PC-3 (cell line): Measurements from ENCODE around the gene EIF3I. TPM values are rescaled to one million over a fixed set of nuclear protein-coding genes. Genes with fewer than 3 reads are reported as not detected.

ENCODE experiments used
- ATAC-seq: fragments of 200-7000 bp; cut with Tn5 transposase; 2 replicates; pipeline ENCODE4 v1.9.1; 2020; ENCODE audit warnings: mild to moderate bottlenecking, moderate library complexity
- BruUV-seq: library from RNA; stranded (reverse); fragments of 400-500 nt; replicated peaks from 2 replicates; lab custom pipeline; 2021; lab: Mats Ljungman, UMichigan
- CTCF ChIA-PET: fragments of 300-600 bp; sonication (Branson Sonifier 250); formaldehyde crosslinking; loops from one replicate; lab custom pipeline; 2022; ENCODE audit warnings: antibody characterized with exemption; lab: Charles Lee
- POLR2A ChIA-PET: fragments of 300-600 bp; sonication (Branson Sonifier 250); formaldehyde crosslinking; loops from one replicate; lab custom pipeline; 2022; ENCODE audit warnings: antibody characterized with exemption; ENCODE audit not compliant: unreplicated experiment; lab: Charles Lee
- DNase-seq: peaks from one replicate; pipeline ENCODE4 v3.0.0-alpha.2; 2015
- H2AFZ ChIP-seq: fragments of 300-600 bp; sonication (generic); 2 replicates; pipeline ENCODE4 v1.6.0; 2016; ENCODE audit warnings: antibody characterized with exemption, low read length
- H3F3A ChIP-seq: fragments of 300-600 bp; sonication (generic); one replicate; pipeline ENCODE4 v1.6.0; 2017; ENCODE audit warnings: antibody characterized with exemption, low read length, control low read depth, mild to moderate bottlenecking; ENCODE audit not compliant: unreplicated experiment
- H3K27ac ChIP-seq: fragments of 300-600 bp; sonication (generic); 2 replicates; pipeline ENCODE4 v1.5.1; 2016; ENCODE audit warnings: mild to moderate bottlenecking, low read length
- H3K27me3 ChIP-seq: fragments of 300-600 bp; sonication (generic); 2 replicates; pipeline ENCODE4 v1.6.1; 2016; ENCODE audit warnings: low read length, mixed read lengths
- H3K36me3 ChIP-seq: fragments of 300-600 bp; sonication (generic); 2 replicates; pipeline ENCODE4 v1.6.1; 2016; ENCODE audit warnings: low read depth, mixed run types, low read length, mixed read lengths
- H3K4me1 ChIP-seq: fragments of 300-600 bp; sonication (generic); 2 replicates; pipeline ENCODE4 v1.5.1; 2016; ENCODE audit warnings: low read length; ENCODE audit not compliant: insufficient read depth
- H3K4me2 ChIP-seq: fragments of 300-600 bp; sonication (generic); 2 replicates; pipeline ENCODE4 v1.6.0; 2016; ENCODE audit warnings: low read length
- H3K4me3 ChIP-seq: fragments of 300-600 bp; sonication (generic); 2 replicates; pipeline ENCODE4 v1.5.1; 2016; ENCODE audit warnings: mild to moderate bottlenecking, low read length, mixed read lengths
- H3K79me2 ChIP-seq: fragments of 300-600 bp; sonication (generic); 2 replicates; pipeline ENCODE4 v1.6.1; 2017; ENCODE audit warnings: low read length, mixed read lengths
- H3K9ac ChIP-seq: fragments of 300-600 bp; sonication (generic); 2 replicates; pipeline ENCODE4 v1.6.0; 2016; ENCODE audit warnings: mild to moderate bottlenecking, low read length
- H3K9me2 ChIP-seq: fragments of 300-600 bp; sonication (generic); replicated peaks from 2 replicates; pipeline ENCODE4 v1.6.1; 2016; ENCODE audit warnings: mixed run types, low read length, mixed read lengths
- H3K9me3 ChIP-seq: fragments of 300-600 bp; sonication (generic); 2 replicates; pipeline ENCODE4 v1.6.1; 2016; ENCODE audit warnings: low read length, mixed read lengths
- H4K20me1 ChIP-seq: fragments of 300-600 bp; sonication (generic); 2 replicates; pipeline ENCODE4 v1.6.1; 2016; ENCODE audit warnings: low read length, mixed read lengths
- EZH2 ChIP-seq: fragments of 300-600 bp; sonication (generic); IDR thresholded peaks from one replicate; pipeline ENCODE4 v1.6.1; 2017; ENCODE audit warnings: antibody characterized with exemption, mild to moderate bottlenecking, low read length; ENCODE audit not compliant: unreplicated experiment
- EZH2phosphoT487 ChIP-seq: fragments of 300-600 bp; sonication (generic); IDR thresholded peaks from 2 replicates; pipeline ENCODE4 v1.6.1; 2018; ENCODE audit warnings: mild to moderate bottlenecking, antibody characterized with exemption, low read length, borderline replicate concordance
- intact Hi-C: fragments of 100-400 bp; cut with micrococcal nuclease; formaldehyde crosslinking; loops from 2 replicates; pipeline ENCODE4 v1.9.0; 2023
- total RNA-seq: library from RNA; depleted of rRNA; stranded (reverse); fragments of >200 nt; gene quantifications from 2 replicates; pipeline ENCODE4 v1.2.3, GENCODE V29; 2014
- TF ChIP-seq, protein P1 (sequence below): fragments of 300-600 bp; sonication (generic); conservative IDR thresholded peaks from 2 replicates; pipeline ENCODE4 v1.5.1; 2017; ENCODE audit warnings: antibody characterized with exemption, low read depth, mild to moderate bottlenecking, low read length

EIF3I gene
- total RNA-seq, 1 experiment from 2014 or later = 442 TPM

DNA sequence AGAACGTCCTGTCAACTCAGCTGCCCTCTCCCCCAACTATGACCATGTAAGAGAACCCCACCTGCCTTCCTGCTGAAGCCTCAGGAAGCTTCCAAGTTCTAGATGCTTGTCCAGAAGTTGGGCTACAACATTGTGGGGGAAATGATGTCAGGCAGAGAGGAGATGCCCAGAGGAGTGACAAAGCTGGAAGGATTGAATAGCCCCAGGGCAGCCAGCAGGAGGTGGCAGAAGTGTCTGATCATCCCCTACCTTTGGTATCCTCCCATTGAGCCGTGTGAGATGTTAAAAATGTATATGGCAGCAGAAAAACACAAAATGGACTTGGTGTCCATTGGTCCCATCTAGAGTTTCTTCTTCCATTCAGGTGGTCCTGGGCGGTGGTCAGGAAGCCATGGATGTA, 6.6 kb downstream of the EIF3I start:
- POLR2A ChIA-PET = no interaction called here
- H3K4me2 ChIP-seq = no peak overlapping the region
- CTCF ChIA-PET = no interaction called here
- H3K4me3 ChIP-seq = no peak overlapping the region
- no peak overlapping the region for H3K9ac ChIP-seq
- no TSS peak for BruUV-seq
- peaks cover 45% of the 10 kb centered on the region for H3K36me3 ChIP-seq
- no peak for DNase-seq
- no peaks in the 10 kb centered on the region for H3F3A ChIP-seq
- H3K79me2 ChIP-seq = peaks cover 13% of the 10 kb centered on the region
- ATAC-seq = no peak
- intact Hi-C loops = no loop called here
- no peak for TF ChIP-seq EZH2phosphoT487
- TF ChIP-seq EZH2 = no peak
- TF ChIP-seq, protein P1, sequence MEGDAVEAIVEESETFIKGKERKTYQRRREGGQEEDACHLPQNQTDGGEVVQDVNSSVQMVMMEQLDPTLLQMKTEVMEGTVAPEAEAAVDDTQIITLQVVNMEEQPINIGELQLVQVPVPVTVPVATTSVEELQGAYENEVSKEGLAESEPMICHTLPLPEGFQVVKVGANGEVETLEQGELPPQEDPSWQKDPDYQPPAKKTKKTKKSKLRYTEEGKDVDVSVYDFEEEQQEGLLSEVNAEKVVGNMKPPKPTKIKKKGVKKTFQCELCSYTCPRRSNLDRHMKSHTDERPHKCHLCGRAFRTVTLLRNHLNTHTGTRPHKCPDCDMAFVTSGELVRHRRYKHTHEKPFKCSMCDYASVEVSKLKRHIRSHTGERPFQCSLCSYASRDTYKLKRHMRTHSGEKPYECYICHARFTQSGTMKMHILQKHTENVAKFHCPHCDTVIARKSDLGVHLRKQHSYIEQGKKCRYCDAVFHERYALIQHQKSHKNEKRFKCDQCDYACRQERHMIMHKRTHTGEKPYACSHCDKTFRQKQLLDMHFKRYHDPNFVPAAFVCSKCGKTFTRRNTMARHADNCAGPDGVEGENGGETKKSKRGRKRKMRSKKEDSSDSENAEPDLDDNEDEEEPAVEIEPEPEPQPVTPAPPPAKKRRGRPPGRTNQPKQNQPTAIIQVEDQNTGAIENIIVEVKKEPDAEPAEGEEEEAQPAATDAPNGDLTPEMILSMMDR = no peak
- no peaks in the 10 kb centered on the region for H3K9me3 ChIP-seq
- peaks cover 3% of the 10 kb centered on the region for H3K4me1 ChIP-seq
- H3K27ac ChIP-seq = no peak overlapping the region
- no peak overlapping the region for H2AFZ ChIP-seq
- H3K27me3 ChIP-seq = no peaks in the 10 kb centered on the region
- H3K9me2 ChIP-seq = no peaks in the 10 kb centered on the region
- H4K20me1 ChIP-seq = no peaks in the 10 kb centered on the region

DNA sequence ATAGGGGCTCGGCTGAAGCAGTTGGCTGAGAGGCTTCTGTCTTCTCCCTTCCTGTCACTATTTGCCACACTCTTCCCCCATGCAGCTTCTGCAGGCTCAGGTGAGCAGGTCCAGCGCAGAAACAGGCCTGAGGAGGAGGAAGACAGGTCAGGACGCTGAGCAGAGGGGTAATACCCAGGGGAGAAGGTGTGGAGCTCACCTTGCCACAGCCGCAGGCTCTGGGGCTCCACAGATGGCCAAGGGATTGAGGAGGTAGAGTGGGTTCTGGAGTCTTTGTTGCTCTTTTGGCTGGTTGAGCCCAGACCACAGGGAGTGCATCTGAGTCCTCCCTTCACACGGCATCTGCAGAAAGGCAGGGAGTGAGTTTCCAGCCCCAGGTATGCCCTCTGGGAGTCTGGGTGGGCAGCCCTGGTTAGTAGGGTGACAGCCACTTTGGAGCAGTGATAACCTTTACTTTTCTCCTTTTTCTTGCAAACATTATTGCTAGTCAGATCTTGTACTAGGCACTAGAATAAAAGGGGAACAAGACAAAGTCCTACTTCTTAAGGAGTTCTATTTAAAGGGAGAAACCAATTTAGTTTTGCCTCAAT, 9.7 kb downstream of the EIF3I start:
- ChIA-PET CTCF (no interaction called here), POLR2A (no interaction called here)

More for the DNA sequence above, 9.7 kb downstream of the EIF3I start:
- DNase-seq (no peak), ATAC-seq (no peak)
- H3K4me2 ChIP-seq = no peak overlapping the region
- no peaks in the 10 kb centered on the region for H4K20me1 ChIP-seq
- no peak overlapping the region for H3K9ac ChIP-seq
- H3K27ac ChIP-seq = no peak overlapping the region
- H3K9me3 ChIP-seq = no peaks in the 10 kb centered on the region
- no TSS peak for BruUV-seq
- no peaks in the 10 kb centered on the region for H3K79me2 ChIP-seq
- TF ChIP-seq, protein P1 = no peak
- TF ChIP-seq EZH2 (no peak), EZH2phosphoT487 (no peak)
- no peaks in the 10 kb centered on the region for H3K27me3 ChIP-seq
- H3K4me1 ChIP-seq = peaks cover 23% of the 10 kb centered on the region
- no peak overlapping the region for H2AFZ ChIP-seq
- no peaks in the 10 kb centered on the region for H3K9me2 ChIP-seq
- no peak overlapping the region for H3K4me3 ChIP-seq
- peaks cover 6% of the 10 kb centered on the region for H3F3A ChIP-seq
- intact Hi-C loops = no loop called here
- H3K36me3 ChIP-seq = peaks cover 30% of the 10 kb centered on the region
